Measurements from ENCODE around the gene MLLT6.
A peak's percentile ranks its signal among the peaks of the same experiment; 100 is the strongest.

The MLLT6 gene

GRCh38 chr17:38674749-38675615 is 30.1 kb upstream of the MLLT6 start, which contains the start of gene EPOP:
Gene EPOP (minus strand): TSS chr17:38674957. CDS start chr17:38674495, 462 bp downstream.
- peak in 56 of 58 donors; percentile 61 to 95 (median 83) for DNase-seq

DNA sequence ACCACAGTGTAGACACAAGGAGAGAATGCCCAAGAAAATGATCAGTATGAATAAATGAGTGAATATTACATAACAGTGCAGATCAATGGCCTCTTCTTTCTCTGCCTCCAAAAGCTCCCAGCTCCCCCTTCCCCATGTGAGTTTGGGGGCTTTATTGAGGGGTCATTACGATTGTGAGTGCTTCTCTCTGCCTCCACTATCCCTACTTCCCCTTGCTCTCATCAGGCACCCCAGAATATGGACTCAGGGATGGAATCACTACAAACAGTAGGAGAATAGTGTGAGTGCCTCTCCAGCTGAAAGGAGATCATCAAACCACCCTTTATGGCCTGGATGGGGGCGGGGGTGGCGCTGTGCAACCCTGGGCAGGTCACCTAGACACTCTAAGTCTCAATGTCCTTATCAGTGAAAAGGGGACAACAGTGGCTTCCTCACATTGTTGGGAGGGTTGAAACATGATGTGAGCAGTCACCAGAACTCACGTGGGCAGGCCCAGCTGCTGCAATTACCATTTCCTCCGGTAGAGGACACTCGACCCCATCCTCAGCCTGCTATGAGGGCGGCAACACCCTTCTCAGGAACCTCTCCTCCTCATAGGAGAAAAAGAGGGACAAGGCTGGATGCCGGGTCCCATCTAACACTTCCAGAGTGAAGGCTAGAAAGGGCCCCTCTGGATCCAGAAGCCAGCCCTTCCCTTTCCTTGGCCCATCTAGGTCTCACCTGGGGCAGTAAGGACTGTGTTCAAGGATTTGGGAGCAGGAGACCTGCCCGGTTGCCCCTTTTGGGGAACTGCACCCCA is 28.2 kb upstream of the MLLT6 start:
- peak in 57 of 58 donors; percentile 25 to 88 (median 73) for DNase-seq

GRCh38 chr17:38677819-38678218 is 27.3 kb upstream of the MLLT6 start:
- no peak for DNase-seq

DNA sequence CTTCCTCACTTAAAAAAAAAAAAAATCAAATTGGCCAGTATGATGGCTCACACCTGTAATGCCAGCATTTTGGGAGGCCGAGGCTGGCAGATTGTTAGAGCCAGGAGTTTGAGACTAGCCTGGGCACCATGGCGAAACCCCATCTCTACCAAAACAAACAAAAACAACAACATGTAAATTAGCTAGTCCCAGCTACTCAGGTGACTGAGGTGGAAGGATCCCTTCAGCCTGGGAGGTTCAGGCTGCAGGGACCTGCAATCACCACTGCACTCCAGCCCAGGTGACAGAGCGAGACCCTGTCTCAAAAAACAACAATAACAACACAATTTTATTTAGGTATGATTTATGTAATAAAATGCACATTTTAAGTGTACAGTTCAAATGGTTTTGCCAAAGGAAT is 24.0 kb upstream of the MLLT6 start:
- DNase-seq, result no peak

DNA sequence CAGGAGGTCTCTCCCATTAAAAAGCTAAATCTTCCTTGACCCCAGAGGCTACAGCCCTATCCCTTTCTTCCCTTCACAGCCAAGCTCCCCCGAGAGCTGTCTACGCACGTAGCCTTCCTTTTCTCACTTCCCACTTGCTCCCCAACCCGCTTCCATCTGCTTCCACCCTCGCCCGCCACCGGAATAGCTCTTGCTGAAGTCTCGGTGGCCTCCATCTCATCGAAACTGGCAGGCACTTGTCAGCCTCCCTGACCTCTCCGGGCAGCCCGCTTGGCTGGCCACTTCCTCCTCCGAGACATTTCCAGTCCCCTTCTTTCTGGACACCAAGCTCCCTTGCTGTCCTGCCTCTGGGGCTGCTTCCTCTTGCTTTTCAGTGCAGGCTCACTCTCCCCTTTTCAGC is 19.6 kb upstream of the MLLT6 start:
- DNase-seq, result peak in 39 of 58 donors; percentile 10 to 68 (median 37)

- peak in 2 of 58 donors; percentile 6 to 29 for DNase-seq
Measured at GRCh38 chr17:38687286-38687685, 17.8 kb upstream of the MLLT6 start.

DNA sequence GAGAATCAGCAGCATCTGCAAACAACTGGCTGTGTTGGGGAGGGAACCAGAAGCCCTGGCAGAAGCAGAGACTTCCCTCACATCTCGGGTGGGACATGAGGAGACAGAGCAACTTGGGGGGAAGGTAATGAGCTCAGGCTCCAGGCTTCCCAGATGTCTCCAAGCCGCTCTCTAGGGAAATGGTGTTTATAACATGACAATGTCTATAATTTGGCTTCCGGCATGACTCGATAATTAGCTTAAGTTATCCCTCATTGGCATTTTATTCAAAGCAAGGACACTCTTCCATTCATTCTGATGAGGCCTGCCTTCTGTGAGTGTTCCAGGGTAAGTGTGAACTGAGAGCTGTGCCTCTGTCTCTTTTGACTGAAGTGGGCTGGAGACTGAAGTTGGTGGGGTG is 14.7 kb upstream of the MLLT6 start:
- no peak for DNase-seq

- DNase-seq, result no peak
Measured at GRCh38 chr17:38691154-38691553, 13.9 kb upstream of the MLLT6 start.

GRCh38 chr17:38693700-38694329 is 11.3 kb upstream of the MLLT6 start:
- DNase-seq, result peak in 39 of 58 donors; percentile 8 to 67 (median 35)

GRCh38 chr17:38697061-38697820 is 7.8 kb upstream of the MLLT6 start:
- no peak for DNase-seq

DNA sequence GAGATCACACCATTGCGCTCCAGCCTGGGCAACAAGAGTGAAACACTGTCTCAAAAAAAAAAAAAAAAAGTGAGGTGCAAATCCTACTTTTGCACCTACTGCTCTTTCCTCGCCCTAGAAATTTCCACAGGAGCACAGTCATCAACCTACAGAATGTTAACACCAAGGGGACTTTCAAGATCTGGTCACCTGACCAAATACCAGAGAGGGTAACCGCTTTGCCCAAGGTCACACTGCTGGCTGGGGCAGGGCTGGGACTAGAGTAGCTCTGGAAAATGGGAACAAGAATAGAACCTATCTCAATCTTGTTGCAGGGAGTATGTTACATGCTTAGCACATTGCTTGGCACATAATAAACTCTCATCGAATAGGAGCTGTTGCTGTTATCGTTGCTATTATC is 6.3 kb upstream of the MLLT6 start:
- no peak for DNase-seq

DNA sequence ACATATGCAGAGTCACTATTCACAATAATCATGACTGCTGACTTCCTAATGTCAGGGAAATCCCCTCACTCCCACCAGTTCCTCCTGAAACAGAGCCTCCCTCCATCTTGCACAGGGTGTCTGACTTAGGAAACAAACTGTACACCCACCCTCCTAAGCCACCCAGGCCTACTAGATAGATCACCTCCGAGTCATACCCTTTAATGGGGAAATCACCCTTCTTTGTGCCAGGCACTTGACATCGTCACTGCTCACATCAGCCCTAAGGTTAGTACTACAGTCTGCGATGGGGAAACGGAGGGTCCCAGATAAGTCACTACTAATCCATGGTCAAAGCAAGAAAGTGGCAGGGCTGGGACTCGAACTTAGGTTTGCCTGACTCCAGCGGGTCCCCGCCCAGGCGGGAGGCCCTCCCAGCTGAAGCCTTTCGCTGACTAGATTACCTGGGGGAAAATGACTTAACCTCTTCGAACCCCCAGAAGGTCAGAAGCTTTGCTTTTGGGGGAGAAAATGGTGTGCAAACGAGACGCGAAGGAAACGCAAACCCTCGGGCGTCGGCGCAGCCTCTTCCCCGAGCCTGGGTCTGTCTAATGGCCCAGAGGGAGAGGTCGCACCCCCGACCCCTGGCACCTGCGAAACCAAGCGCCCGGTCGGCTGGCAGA is 3.4 kb upstream of the MLLT6 start:
- DNase-seq, result peak in 9 of 58 donors; percentile 21 to 71 (median 58)

- DNase-seq, result peak in 56 of 58 donors; percentile 30 to 88 (median 72)
Measured at GRCh38 chr17:38702166-38702915, 2.7 kb upstream of the MLLT6 start.

- peak in 2 of 58 donors; percentile 32 to 50 for DNase-seq
Measured at GRCh38 chr17:38702916-38703741, 1.9 kb upstream of the MLLT6 start.

DNA sequence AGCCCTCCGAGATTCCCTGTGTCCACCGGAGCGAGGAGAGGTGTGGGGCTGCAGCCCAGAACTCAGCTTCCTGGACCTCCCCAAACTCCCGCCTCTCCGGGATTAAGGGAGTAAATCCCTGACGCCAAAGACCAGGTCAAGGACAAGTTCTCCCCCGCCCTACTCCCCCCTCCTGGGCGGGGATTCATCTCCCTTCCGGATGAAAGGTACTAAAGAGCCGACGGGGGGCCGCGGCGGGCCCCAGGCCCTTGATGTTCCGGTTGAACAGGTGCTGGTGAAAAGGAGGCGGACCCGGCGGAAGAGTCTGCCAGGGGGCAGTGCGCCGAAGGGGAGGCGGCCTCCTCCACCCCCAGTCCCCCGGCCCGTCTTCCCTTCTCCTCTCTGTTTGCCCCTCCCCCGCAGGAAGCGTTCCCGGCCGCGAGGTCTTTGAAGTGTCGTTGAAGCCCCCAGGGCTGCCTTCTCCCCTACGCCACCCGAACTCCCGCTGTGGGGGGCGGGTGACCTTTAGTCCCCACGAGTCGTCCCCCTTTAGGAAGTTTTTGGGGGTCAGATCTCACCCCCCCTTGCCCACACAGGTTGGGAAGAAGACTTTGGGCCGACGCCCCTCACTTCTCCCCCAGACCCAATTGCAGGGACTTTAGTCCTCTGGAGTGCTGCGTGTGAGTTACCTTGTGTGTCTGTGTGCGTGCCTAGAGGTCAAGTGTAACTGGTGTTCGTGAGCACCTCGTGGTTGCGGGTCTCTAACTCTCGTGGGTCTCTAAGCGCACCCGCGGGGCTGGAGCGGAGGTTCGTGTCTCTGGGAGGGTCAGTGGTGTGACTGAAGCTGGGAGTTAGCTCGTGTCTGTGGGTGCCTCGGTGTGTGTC is 1.1 kb upstream of the MLLT6 start:
- peak in 14 of 58 donors; percentile 11 to 47 (median 20) for DNase-seq

- DNase-seq, result peak in 3 of 58 donors; percentile 43 to 60 (median 49)
Measured at GRCh38 chr17:38705523-38705802, 390 bp downstream of the MLLT6 start.

DNA sequence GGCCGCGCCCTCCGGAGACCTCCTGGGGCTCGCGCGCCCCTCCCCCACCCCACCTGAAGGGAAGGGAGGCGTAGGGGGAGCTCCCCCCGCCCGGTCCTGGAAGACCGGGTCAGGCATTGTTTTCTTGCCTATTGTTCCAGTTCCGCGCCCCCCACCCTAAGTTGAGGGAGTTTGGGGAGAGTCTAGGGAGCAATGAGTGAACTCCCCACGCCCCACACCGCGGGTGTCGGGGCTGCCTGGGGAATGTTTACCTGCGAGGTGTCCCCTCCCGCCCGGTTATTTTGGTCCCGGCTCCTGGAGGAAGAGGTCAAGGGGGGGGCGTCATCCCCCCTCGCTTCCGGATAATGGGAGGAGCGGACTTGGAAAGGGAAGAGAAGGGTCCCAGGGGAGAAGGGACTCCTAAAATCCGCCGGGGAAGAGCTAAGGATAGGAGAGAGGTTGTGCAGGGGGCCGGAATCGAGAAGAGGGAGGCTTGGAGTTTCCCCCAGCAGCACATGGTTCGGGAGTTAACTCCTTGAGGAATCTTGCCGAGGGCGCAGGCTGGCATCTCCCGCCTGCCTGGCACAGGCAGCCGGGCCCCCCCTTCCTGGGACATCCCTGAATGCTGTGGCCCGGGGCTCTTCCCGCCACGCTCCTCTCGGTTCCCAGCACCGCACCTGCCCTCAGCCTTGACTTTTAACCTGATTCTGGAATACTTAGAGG is 881 bp downstream of the MLLT6 start:
- DNase-seq, result peak in 18 of 58 donors; percentile 18 to 47 (median 34)

All from anterior cingulate cortex (tissue), 58 donors.